Stimulated activated memory B cell treated with anti-CD40 and anti-IgM and Interleukin-4, amounts not matched to agents 10 μg/mL and 1 μg/mL and 100 μg/mL, for 72 hours (primary cell): ENCODE measurements around the gene TAF1C.
"Not testable (repeated sequence)": the region's sequence is repeated elsewhere in the genome, so short reads cannot be mapped to it uniquely, and the experiment has no call there.

Experiments
- ATAC-seq: fragments of 150-1000 bp; cut with Tn5 transposase; 2 replicates; pipeline ENCODE4 v1.10.0; 2021
- H3K27ac Mint-ChIP-seq: one replicate; pipeline ENCODE4 v1.8.0; 2022; ENCODE audit warnings: mild to moderate bottlenecking, mixed read lengths
- H3K27me3 Mint-ChIP-seq: one replicate; pipeline ENCODE4 v1.8.0; 2022; ENCODE audit warnings: mixed read lengths
- H3K36me3 Mint-ChIP-seq: one replicate; pipeline ENCODE4 v1.8.0; 2022; ENCODE audit warnings: mixed read lengths
- H3K4me1 Mint-ChIP-seq: one replicate; pipeline ENCODE4 v1.8.0; 2022; ENCODE audit warnings: mixed read lengths
- H3K4me3 Mint-ChIP-seq: one replicate; pipeline ENCODE4 v1.8.0; 2022; ENCODE audit warnings: mild to moderate bottlenecking, moderate library complexity, mixed read lengths
- H3K9me3 Mint-ChIP-seq: one replicate; pipeline ENCODE4 v1.8.0; 2022; ENCODE audit warnings: mixed read lengths

Gene TAF1C

DNA sequence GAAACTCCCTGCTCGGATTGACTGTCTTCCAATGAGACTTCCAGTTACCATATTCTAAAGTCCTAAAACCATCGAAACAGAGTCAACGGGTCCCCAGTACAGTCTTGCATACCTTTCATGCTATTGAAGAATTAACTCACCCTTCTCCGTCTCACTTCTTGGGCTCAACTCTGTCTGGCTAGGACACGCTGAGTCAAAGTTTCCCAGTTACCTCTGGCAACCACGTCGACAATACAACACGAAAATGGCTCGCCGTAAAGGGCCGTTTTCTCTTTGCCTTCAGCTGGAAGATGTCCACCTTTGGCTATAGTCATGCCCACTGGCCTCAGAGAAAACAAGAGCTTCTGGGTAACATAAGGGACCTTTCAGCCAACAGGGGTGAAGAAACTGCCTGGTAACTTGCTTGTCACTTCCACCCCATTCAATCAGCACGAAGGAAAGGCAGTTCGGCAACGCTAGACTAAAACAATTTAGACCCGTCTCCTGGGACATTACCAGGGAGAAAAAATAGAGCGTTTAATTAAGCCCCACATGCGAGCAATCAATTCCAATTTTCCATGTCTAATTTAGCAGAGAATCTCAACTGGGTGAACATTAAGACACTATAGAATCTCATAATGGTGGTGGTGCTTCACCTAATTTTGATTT lies 31.4 kb upstream of the TAF1C start:
- Mint-ChIP-seq H3K27ac (no peak overlapping the region), H3K4me1 (no peaks in the 10 kb centered on the region)

GRCh38 chr16:84216144-84216543 lies 29.3 kb upstream of the TAF1C start:
- not testable (repeated sequence) for H3K4me1 Mint-ChIP-seq, H3K36me3 Mint-ChIP-seq, H3K9me3 Mint-ChIP-seq, H3K27ac Mint-ChIP-seq, ATAC-seq, H3K4me3 Mint-ChIP-seq
- peaks cover 17% of the 10 kb centered on the region for H3K27me3 Mint-ChIP-seq

More for the DNA sequence above, 31.4 kb upstream of the TAF1C start:
- Mint-ChIP-seq H3K9me3 (no peaks in the 10 kb centered on the region), H3K4me3 (no peak overlapping the region), H3K36me3 (no peaks in the 10 kb centered on the region), H3K27me3 (peaks cover 37% of the 10 kb centered on the region)
- ATAC-seq: no peak

DNA sequence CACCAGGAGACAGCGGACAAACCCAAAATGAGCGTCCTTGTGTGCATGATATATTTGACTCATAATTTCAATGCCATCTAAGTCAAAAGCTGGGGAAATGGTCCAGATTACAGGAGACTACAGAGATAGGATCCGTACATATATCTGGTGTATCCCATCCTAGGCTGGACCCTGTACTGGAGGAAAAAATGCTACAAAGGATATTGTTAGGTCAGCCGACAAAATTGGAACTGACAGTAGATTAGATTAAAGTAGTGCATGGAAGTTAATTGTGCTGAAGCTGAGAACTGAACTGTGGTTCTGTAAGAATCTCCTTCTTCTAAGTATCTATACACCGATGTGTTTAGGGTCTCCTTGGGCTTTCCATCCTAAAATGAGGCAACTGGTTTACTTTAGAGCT lies 28.7 kb upstream of the TAF1C start:
- H3K27me3 Mint-ChIP-seq: peaks cover 11% of the 10 kb centered on the region

DNA sequence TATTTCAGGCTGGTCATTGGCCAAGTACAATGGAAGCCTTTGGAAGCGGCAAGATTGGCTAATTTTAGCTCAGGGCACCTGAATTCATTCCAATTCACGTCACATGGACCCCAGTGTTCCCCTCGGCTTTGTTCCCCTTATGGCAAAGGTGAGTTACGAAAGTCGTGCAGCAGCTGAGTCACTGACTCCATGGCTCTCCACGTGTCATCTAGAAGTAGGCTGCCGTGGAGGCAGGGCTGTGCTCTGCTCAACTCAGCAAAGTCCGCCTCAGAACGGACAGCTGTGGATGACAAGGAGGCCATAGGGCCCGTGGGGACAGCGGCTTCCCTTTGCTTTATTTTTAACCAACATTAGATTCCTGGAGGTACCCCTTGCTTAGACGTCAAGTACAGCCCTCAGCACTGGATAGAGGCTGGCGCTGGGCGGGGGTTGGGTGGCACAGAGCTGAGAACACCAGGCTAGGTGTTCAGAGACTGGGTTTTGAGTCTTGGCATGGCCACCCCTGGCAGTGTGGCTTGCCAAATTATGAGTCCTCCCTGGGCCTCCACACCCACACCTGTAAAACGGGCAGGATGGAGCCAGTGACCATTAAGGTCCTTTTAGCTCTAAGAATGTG lies 27.7 kb upstream of the TAF1C start:
- Mint-ChIP-seq H3K4me1 (no peaks in the 10 kb centered on the region), H3K9me3 (no peaks in the 10 kb centered on the region), H3K27me3 (peaks cover 8% of the 10 kb centered on the region), H3K4me3 (no peak overlapping the region), H3K27ac (no peak overlapping the region), H3K36me3 (no peaks in the 10 kb centered on the region)
- no peak for ATAC-seq

More for the DNA sequence above, 28.7 kb upstream of the TAF1C start:
- no peak overlapping the region for H3K4me3 Mint-ChIP-seq
- H3K27ac Mint-ChIP-seq: no peak overlapping the region
- no peak for ATAC-seq
- H3K36me3 Mint-ChIP-seq: no peaks in the 10 kb centered on the region
- no peaks in the 10 kb centered on the region for H3K4me1 Mint-ChIP-seq
- H3K9me3 Mint-ChIP-seq: no peaks in the 10 kb centered on the region

DNA sequence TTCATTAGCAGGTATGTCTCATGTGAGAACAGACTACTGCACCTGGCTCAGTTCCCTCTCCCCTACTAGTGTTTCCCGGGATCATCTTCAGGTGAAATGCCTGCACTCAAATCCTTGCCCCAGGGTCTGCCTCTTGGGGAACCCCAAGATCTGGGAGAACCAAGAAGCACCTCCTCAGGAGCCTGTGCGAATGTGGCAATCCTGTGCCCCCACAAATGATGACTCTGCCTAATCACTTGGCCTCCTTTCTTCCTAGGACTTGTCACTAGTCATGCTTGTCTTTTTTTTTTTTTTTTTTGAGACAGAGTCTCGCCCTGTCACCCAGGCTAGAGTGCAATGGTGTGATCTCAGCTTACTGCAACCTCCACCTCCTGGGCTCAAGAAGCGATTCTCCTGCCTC lies 25.8 kb upstream of the TAF1C start:
- peaks cover 5% of the 10 kb centered on the region for H3K9me3 Mint-ChIP-seq
- H3K36me3 Mint-ChIP-seq: no peaks in the 10 kb centered on the region
- peaks cover 8% of the 10 kb centered on the region for H3K27me3 Mint-ChIP-seq
- H3K4me3 Mint-ChIP-seq: no peak overlapping the region
- H3K27ac Mint-ChIP-seq: no peak overlapping the region
- ATAC-seq: no peak
- no peaks in the 10 kb centered on the region for H3K4me1 Mint-ChIP-seq

DNA sequence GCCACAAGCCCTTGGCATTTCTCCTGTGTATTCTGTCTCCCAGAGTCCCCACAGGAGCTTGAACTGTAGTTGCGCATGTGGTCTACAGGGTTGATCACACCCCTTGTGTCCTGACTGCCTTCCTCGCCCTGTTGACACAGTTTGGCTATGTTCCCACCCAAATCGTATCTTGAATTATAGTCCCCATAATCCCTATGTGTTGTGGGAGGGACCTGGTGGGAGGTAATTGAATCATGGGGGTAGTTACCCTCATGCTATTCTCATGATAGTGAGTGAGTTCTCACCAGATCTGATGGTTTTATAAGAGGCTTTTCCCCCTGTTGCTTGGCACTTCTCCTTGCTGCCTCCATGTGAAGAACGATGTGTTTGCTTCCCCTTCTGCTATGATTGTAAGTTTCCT lies 25.3 kb upstream of the TAF1C start:
- H3K27ac Mint-ChIP-seq: no peak overlapping the region
- H3K4me3 Mint-ChIP-seq: no peak overlapping the region
- H3K4me1 Mint-ChIP-seq: no peaks in the 10 kb centered on the region
- H3K27me3 Mint-ChIP-seq: peaks cover 4% of the 10 kb centered on the region
- peaks cover 5% of the 10 kb centered on the region for H3K9me3 Mint-ChIP-seq
- ATAC-seq: no peak
- H3K36me3 Mint-ChIP-seq: no peaks in the 10 kb centered on the region

GRCh38 chr16:84209989-84210388 lies 23.1 kb upstream of the TAF1C start:
- no peak for ATAC-seq
- Mint-ChIP-seq H3K27ac (no peak overlapping the region), H3K4me3 (no peak overlapping the region), H3K9me3 (peaks cover 5% of the 10 kb centered on the region), H3K4me1 (no peaks in the 10 kb centered on the region), H3K27me3 (no peaks in the 10 kb centered on the region), H3K36me3 (no peaks in the 10 kb centered on the region)

DNA sequence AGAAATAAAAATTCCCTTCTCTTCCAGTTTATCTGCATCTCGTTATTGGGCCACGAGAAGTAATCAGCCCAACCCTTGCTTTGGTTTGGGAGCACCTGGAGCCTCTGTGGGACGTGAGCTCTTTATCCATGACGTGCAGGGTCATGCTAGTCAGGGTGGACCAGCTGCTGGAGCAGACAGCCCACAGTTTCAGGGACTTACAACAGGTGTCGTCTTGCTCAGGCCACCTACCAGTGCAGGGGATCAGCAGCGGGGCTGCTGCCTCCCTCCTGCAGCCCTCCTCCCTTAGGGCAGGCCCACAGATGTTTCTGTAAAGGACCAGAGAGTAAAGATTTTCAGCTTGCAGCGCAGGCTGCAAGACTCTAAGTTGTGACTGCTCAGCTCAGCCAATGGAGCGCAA lies 21.0 kb upstream of the TAF1C start:
- no peaks in the 10 kb centered on the region for H3K27me3 Mint-ChIP-seq
- H3K36me3 Mint-ChIP-seq: no peaks in the 10 kb centered on the region
- H3K27ac Mint-ChIP-seq: no peak overlapping the region
- no peak overlapping the region for H3K4me3 Mint-ChIP-seq
- no peak for ATAC-seq
- H3K4me1 Mint-ChIP-seq: no peaks in the 10 kb centered on the region
- H3K9me3 Mint-ChIP-seq: peaks cover 5% of the 10 kb centered on the region

- H3K27ac Mint-ChIP-seq: no peak overlapping the region
- no peak overlapping the region for H3K4me3 Mint-ChIP-seq
- H3K9me3 Mint-ChIP-seq: peaks cover 8% of the 10 kb centered on the region
- no peaks in the 10 kb centered on the region for H3K36me3 Mint-ChIP-seq
- H3K4me1 Mint-ChIP-seq: no peaks in the 10 kb centered on the region
- H3K27me3 Mint-ChIP-seq: no peaks in the 10 kb centered on the region
- no peak for ATAC-seq
Measured at GRCh38 chr16:84207251-84207650, 20.4 kb upstream of the TAF1C start.

DNA sequence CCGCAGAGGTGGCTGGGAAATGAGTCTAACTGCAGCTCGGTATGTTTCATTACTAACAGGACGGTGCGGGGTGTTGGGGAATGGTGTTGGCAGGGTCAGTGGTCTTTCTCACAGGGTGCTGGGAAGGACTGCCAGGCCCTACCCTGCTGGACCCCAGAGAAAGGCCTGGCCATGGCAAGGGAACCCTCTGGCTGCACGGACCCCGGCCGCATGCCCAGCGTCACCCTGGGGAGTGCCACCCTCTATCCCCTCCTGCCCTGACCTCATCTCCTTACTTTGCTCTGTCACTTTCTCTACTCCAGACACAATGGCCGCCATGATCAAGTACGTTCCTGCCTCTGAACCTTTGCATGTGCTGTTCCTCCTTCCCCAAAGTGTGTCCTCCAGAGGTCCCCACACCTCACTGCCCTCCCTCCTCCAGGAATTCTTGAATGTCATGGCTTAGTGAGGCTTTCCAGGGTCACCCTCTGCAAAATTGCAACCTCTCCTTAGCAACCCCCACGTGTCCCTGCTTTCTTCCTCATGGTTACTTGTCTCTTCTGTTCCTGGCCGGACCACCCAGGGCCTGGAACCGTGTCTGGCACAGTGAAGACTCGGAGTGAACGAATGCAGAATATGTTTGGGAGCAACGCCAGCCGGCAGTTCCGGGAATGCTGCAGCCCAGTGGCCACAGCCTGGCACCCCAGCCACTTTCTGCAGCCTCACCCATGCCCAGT lies 19.3 kb upstream of the TAF1C start:
- no peak for ATAC-seq
- H3K9me3 Mint-ChIP-seq: peaks cover 8% of the 10 kb centered on the region
- no peaks in the 10 kb centered on the region for H3K4me1 Mint-ChIP-seq
- no peak overlapping the region for H3K27ac Mint-ChIP-seq
- H3K36me3 Mint-ChIP-seq: no peaks in the 10 kb centered on the region
- H3K4me3 Mint-ChIP-seq: no peak overlapping the region
- no peaks in the 10 kb centered on the region for H3K27me3 Mint-ChIP-seq

DNA sequence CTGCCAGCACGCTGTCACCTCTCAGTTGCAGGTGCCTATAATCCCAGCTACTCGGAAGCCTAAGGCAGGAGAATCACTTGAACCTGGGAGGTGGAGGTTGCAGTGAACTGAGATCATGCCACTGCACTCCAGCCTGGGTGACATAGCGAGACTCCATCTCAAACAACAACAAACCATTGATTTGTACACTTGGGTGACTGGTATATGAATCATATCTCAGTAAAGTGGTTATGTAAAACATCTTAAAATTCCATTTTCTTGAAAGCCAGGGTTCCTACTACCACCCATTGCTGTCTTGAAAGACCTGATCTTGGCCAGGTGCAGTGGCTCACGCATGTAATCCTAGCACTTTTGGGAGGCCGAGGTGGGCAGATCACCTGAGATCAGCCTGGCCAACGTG lies 18.3 kb upstream of the TAF1C start:
- not testable (repeated sequence) for H3K36me3 Mint-ChIP-seq, H3K9me3 Mint-ChIP-seq, H3K4me3 Mint-ChIP-seq, H3K27ac Mint-ChIP-seq, H3K27me3 Mint-ChIP-seq, ATAC-seq, H3K4me1 Mint-ChIP-seq

DNA sequence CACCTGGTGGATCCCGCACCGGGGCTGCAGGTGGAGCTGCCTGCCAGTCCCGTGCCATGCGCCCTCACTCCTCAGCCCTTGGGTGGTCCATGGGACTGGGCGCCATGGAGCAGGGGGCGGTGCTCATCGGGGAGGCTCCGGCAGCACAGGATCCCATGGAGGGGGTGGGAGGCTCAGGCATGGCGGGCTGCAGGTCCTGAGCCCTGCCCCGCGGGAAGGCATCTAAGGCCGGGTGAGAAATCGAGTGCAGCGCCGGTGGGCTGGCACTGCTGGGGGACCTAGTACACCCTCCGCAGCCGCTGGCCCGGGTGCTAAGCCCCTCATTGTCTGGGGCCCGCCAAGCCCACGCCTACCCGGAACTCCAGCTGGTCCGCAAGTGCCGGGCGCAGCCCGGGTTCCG lies 17.7 kb upstream of the TAF1C start:
- H3K4me3 Mint-ChIP-seq, H3K9me3 Mint-ChIP-seq, ATAC-seq, H3K36me3 Mint-ChIP-seq, H3K27ac Mint-ChIP-seq, H3K27me3 Mint-ChIP-seq, H3K4me1 Mint-ChIP-seq: not testable (repeated sequence)

- Mint-ChIP-seq H3K27ac (no peak overlapping the region), H3K27me3 (peaks cover 34% of the 10 kb centered on the region), H3K36me3 (no peaks in the 10 kb centered on the region), H3K9me3 (peaks cover 3% of the 10 kb centered on the region), H3K4me1 (no peaks in the 10 kb centered on the region), H3K4me3 (no peak overlapping the region)
- ATAC-seq: no peak
Measured at GRCh38 chr16:84199861-84200260, 13.0 kb upstream of the TAF1C start.

- ATAC-seq: no peak
- no peak overlapping the region for H3K27ac Mint-ChIP-seq
- peaks cover 42% of the 10 kb centered on the region for H3K27me3 Mint-ChIP-seq
- H3K9me3 Mint-ChIP-seq: peaks cover 3% of the 10 kb centered on the region
- H3K36me3 Mint-ChIP-seq: no peaks in the 10 kb centered on the region
- H3K4me3 Mint-ChIP-seq: no peak overlapping the region
- H3K4me1 Mint-ChIP-seq: peaks cover 7% of the 10 kb centered on the region
Measured at GRCh38 chr16:84199097-84199496, 12.2 kb upstream of the TAF1C start.

GRCh38 chr16:84198401-84198800 lies 11.5 kb upstream of the TAF1C start:
- Mint-ChIP-seq H3K27ac (no peak overlapping the region), H3K4me1 (peaks cover 10% of the 10 kb centered on the region), H3K4me3 (no peak overlapping the region)

More at GRCh38 chr16:84198401-84198800, 11.5 kb upstream of the TAF1C start:
- ATAC-seq: no peak
- H3K36me3 Mint-ChIP-seq: no peaks in the 10 kb centered on the region
- H3K27me3 Mint-ChIP-seq: peaks cover 42% of the 10 kb centered on the region
- peaks cover 3% of the 10 kb centered on the region for H3K9me3 Mint-ChIP-seq
